ENCODE data around the gene CCDC61. TPM values are rescaled to one million over a fixed set of nuclear protein-coding genes. Genes with fewer than 3 reads are reported as not detected.

The CCDC61 gene
- total RNA-seq, 1 experiment from 2014 or later, result 16.9 TPM

DNA sequence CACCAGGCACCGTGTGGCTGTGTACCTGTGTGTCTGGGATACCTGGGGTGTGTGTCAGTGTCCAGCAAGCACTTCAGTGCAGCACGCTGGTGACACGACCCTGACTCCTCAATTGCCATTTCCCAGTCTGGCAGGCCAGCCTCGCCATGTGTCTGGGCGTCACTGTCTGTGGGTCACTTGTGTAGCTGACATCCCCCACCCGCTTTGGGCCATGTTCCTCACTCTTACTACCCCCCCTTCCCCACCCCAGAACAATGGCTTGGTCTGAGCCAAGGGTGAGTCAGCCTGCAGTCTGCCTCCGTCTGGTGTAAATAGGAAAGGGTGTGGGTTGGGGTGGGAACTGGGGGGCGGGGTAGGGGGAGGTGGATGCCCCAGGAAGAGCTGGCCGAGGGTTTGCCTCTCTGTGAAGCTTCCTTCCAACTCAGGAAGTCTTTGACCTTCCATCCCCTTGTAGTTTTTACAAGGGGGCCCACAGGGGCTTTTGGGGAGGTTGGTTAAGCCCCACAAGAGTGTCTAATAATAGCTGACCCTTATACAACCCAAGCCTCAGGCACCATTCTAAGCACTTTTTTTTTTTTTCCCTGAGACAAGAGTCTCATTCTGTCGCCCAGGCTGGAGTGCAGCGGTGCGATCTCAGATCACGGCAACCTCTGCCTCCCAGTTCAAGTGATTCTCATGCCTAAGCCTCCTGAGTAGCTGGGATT lies 39.2 kb upstream of the CCDC61 start:
- H4K91ac ChIP-seq (ENCODE audit: insufficient read length, low read depth, low read length), result no peak overlapping the region
- peaks cover 4 to 19% (median 9%) of the 10 kb centered on the region in 3 experiments; a peak in 5 of 7 replicates for H3K36me3 Mint-ChIP-seq (ENCODE audit: insufficient read depth in 1 of 3, low read depth in 3 of 3)
- no peak for DNase-seq
- no peak overlapping the region for H3K56ac ChIP-seq (ENCODE audit: insufficient read length, low read depth, low read length)
- no peak overlapping the region for H2BK5ac ChIP-seq (ENCODE audit: insufficient read length, low read length)
- peaks cover 3% of the 10 kb centered on the region for H4K20me1 ChIP-seq (ENCODE audit: control insufficient read depth, insufficient read depth, insufficient read length)
- no peak overlapping the region for H3K4me2 ChIP-seq (ENCODE audit: insufficient read depth, insufficient read length, low read length)
- no peak overlapping the region for H2BK120ac ChIP-seq (ENCODE audit: low read depth, low read length, poor library complexity, severe bottlenecking)
- H3K4me1 ChIP-seq (ENCODE audit: insufficient read depth, low read length), result no peaks in the 10 kb centered on the region
- H2BK12ac ChIP-seq (ENCODE audit: insufficient read length, low read depth, low read length), result no peak overlapping the region
- no peak overlapping the region for H4K8ac ChIP-seq (replicated peaks; ENCODE audit: insufficient read length, low read depth, low read length)
- peaks cover 7% of the 10 kb centered on the region for H3K23me2 ChIP-seq (ENCODE audit: insufficient read length, low read depth, low read length, poor library complexity, severe bottlenecking)
- no peak overlapping the region; the same call in 1 of the 2 replicates for H3K14ac ChIP-seq (ENCODE audit: insufficient read depth, low read length)
- H2BK20ac ChIP-seq (ENCODE audit: low read depth, low read length, poor library complexity, severe bottlenecking), result no peak overlapping the region
- WGBS (ENCODE audit: extremely low coverage, insufficient read length, low lambda C conversion rate), result no CpG with 5 or more reads among the region's 13 CpGs
- no peak overlapping the region for H3K9ac ChIP-seq (ENCODE audit: extremely low read depth, insufficient read length, low read length)
- H3K23ac ChIP-seq (ENCODE audit: insufficient read length, low read depth, low read length), result no peak overlapping the region
- H2BK15ac ChIP-seq (ENCODE audit: low read depth, low read length), result no peak overlapping the region
- no peak overlapping the region for H3K18ac ChIP-seq (ENCODE audit: insufficient read length, low read depth, low read length)
- no peak overlapping the region for H3T11ph ChIP-seq (ENCODE audit: low read length)
- H3K27ac Mint-ChIP-seq, result no peak overlapping the region
- peaks cover 12 to 29% of the 10 kb centered on the region in 2 experiments for H3K4me1 Mint-ChIP-seq
- no peak overlapping the region for H2AK5ac ChIP-seq (ENCODE audit: insufficient read length, low read length)
- H4K5ac ChIP-seq (ENCODE audit: insufficient read length, low read depth, low read length), result no peak overlapping the region
- H3K9me3 ChIP-seq (ENCODE audit: control insufficient read depth, low read depth, low read length), result no peaks in the 10 kb centered on the region
- no peaks in the 10 kb centered on the region for H3K79me2 ChIP-seq (ENCODE audit: insufficient read depth, low read length)
- H2AFZ ChIP-seq (ENCODE audit: low read length), result no peak overlapping the region
- no peak overlapping the region for H3K4me3 Mint-ChIP-seq
- no peak overlapping the region for H3K27ac ChIP-seq (ENCODE audit: insufficient read length, low read depth, low read length)
- no peaks in the 10 kb centered on the region for H3K27me3 ChIP-seq (ENCODE audit: insufficient read depth, low read length)
- TF ChIP-seq, protein P1, sequence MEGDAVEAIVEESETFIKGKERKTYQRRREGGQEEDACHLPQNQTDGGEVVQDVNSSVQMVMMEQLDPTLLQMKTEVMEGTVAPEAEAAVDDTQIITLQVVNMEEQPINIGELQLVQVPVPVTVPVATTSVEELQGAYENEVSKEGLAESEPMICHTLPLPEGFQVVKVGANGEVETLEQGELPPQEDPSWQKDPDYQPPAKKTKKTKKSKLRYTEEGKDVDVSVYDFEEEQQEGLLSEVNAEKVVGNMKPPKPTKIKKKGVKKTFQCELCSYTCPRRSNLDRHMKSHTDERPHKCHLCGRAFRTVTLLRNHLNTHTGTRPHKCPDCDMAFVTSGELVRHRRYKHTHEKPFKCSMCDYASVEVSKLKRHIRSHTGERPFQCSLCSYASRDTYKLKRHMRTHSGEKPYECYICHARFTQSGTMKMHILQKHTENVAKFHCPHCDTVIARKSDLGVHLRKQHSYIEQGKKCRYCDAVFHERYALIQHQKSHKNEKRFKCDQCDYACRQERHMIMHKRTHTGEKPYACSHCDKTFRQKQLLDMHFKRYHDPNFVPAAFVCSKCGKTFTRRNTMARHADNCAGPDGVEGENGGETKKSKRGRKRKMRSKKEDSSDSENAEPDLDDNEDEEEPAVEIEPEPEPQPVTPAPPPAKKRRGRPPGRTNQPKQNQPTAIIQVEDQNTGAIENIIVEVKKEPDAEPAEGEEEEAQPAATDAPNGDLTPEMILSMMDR (conservative IDR thresholded peaks at IDR 0.05), result no peak
- H3K4ac ChIP-seq (ENCODE audit: low read depth, low read length), result no peak overlapping the region
- H3K27me3 Mint-ChIP-seq (ENCODE audit: low read depth), result peaks cover 53% of the 10 kb centered on the region
- no peaks in the 10 kb centered on the region for H3K79me1 ChIP-seq (ENCODE audit: insufficient read depth, low read depth, low read length, poor library complexity, severe bottlenecking)
- H3K9me3 Mint-ChIP-seq, result peaks cover 0 to 1% of the 10 kb centered on the region in 2 experiments; a peak in 1 of 5 replicates
